ENCODE results near the gene MAP3K19.

DNA sequence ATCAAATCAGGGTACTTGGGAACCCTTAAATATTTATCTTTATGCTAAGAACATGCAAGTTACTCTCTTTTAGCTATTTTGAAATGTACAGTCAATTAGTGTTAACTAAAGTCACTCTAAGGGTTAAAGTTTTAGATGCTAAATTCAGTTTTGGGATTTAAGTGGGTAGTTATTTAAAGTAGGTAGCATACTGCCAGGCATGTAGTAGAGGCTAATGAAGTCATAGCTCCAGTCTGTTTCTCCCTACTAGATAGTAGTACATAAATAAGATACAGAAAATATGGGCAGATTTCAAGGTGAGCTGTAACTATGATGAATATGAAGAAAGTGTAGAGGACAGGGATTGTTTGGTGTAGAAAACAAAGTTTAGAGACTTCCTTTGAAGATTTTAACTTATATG is 12.3 kb upstream of the MAP3K19 start:
- no peak for TF ChIP-seq POLR2AphosphoS5 (IDR thresholded peaks at IDR 0.05)
- TF ChIP-seq, protein P1, sequence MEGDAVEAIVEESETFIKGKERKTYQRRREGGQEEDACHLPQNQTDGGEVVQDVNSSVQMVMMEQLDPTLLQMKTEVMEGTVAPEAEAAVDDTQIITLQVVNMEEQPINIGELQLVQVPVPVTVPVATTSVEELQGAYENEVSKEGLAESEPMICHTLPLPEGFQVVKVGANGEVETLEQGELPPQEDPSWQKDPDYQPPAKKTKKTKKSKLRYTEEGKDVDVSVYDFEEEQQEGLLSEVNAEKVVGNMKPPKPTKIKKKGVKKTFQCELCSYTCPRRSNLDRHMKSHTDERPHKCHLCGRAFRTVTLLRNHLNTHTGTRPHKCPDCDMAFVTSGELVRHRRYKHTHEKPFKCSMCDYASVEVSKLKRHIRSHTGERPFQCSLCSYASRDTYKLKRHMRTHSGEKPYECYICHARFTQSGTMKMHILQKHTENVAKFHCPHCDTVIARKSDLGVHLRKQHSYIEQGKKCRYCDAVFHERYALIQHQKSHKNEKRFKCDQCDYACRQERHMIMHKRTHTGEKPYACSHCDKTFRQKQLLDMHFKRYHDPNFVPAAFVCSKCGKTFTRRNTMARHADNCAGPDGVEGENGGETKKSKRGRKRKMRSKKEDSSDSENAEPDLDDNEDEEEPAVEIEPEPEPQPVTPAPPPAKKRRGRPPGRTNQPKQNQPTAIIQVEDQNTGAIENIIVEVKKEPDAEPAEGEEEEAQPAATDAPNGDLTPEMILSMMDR (IDR thresholded peaks at IDR 0.05): no peak

Measured in sigmoid colon (tissue), 4 donors.